Adrenal gland (tissue), 12 donors: ENCODE data around the gene THSD7A. TPM values are rescaled to one million over a fixed set of nuclear protein-coding genes. Genes with fewer than 3 reads are reported as not detected.

Experiments
- DNase-seq, 7 donors: peaks; one replicate each; pipeline ENCODE4 v3.0.0-alpha.2; 2019 to 2020
- H3K27ac ChIP-seq, 5 donors: fragments of 200-600 bp; sonication (generic) in 4 of 5; 1 replicate in 3 of 5; 2 replicates in 2 of 5; pipeline versions ENCODE4 v1.5.1 to v1.8.0; 2016 to 2020; ENCODE audit warnings: mild to moderate bottlenecking in 1 of 5
- H3K27me3 ChIP-seq: fragments of 200-600 bp; 2 replicates; pipeline ENCODE4 v1.8.0; 2021
- H3K36me3 ChIP-seq, 2 donors: fragments of 200-600 bp; replicated peaks in 1 of 2; 1 replicate in 1 of 2; 2 replicates in 1 of 2; pipeline versions ENCODE4 v1.5.1 to v1.8.0; 2018 to 2022
- H3K4me1 ChIP-seq, 2 donors: fragments of 200-600 bp; replicated peaks in 1 of 2; 1 replicate in 1 of 2; 2 replicates in 1 of 2; pipeline versions ENCODE4 v1.5.1 to v1.8.0; 2018 to 2021
- H3K4me3 ChIP-seq, 4 donors: fragments of 200-600 bp; sonication (generic) in 3 of 4; one replicate each; pipeline ENCODE4 v1.5.1; 2016 to 2018
- H3K9me3 ChIP-seq, 3 donors: fragments of 200-600 bp; sonication (generic) in 1 of 3; replicated peaks in 1 of 3; 1 replicate in 2 of 3; 2 replicates in 1 of 3; pipeline versions ENCODE4 v1.5.1 to v1.8.0; 2016 to 2021
- CTCF ChIP-seq, 6 experiments: fragments of 450-650 bp in 4 of 6; fragments of 200-600 bp in 2 of 6; sonication (generic) in 1 of 6; IDR thresholded peaks; 1 replicate in 5 of 6; 2 replicates in 1 of 6; pipeline versions ENCODE4 v1.5.1 to v1.8.0; 2016 to 2021; ENCODE audit warnings: antibody characterized with exemption in 6 of 6, mild to moderate bottlenecking in 2 of 6, moderate library complexity in 1 of 6
- POLR2A ChIP-seq, 2 donors: fragments of 450-650 bp; IDR thresholded peaks; one replicate each; pipeline ENCODE4 v1.6.1; 2017; ENCODE audit warnings: antibody characterized with exemption in 2 of 2, mild to moderate bottlenecking in 2 of 2, moderate library complexity in 1 of 2
- WGBS, 4 donors: extraction: QIAGEN DNeasy Blood & Tissue Kit in 2 of 4; methylation state at CpG; one replicate each; pipeline versions ENCODE4 v1.1.5 to v1.1.7; 2013 to 2017; 5-methylcytosine and 5-hydroxymethylcytosine counted together
- intact Hi-C, 2 donors: fragments of 100-400 bp; cut with DNase I; formaldehyde crosslinking; loops; one replicate each; pipeline versions ENCODE4 v1.14.1 to v1.15.0; 2022 to 2023
- polyA plus RNA-seq, 3 donors: library from polyadenylated mRNA; stranded (reverse); fragments of 200-250 nt in 2 of 3; fragments of 350-450 nt in 1 of 3; fragmentation: Illumina TruSeq in 1 of 3; extraction: RNeasy Lipid Tissue Mini Kit (QIAGEN cat#74804) in 1 of 3; gene quantifications; one replicate each; pipeline ENCODE4 v1.2.3, GENCODE V29; 2013 to 2014
- total RNA-seq, 9 donors: library from RNA; depleted of rRNA in 4 of 9; stranded (reverse); fragments of >200 nt in 4 of 9; fragments of 120-200 nt in 1 of 9; fragmentation: NEBNext Ultra II Directional in 1 of 9; extraction: Animal tissue kit (Norgen Biotek cat#: 25700) in 1 of 9; gene quantifications; one replicate each; pipeline versions ENCODE4 v1.1.0 to v1.2.4, GENCODE V29; 2013 to 2023
- donor health status: healthy with polysubstance abuse.
- donor health status: Bipolar disorder and iron deficiency.
- donor health status: DM: yes; HTN: yes; CAD: no.
- donor health status: DM: no; HTN: no; CAD: no.
- donor health status: DM: no; HTN: no; CAD: no.
- donor health status: DM: yes; HTN: yes; CAD: no.

Gene THSD7A
- total and polyA plus RNA-seq, 12 donors, result 0.74 to 18.4 (median 4.8) TPM

- intact Hi-C loops, result no loop called here
- 3 to 11% (median 6%) methylated on average over 1 of the region's 1 CpG for WGBS, 4 donors
- H3K36me3 ChIP-seq, result no peaks in the 10 kb centered on the region
- no peaks in the 10 kb centered on the region for H3K27me3 ChIP-seq
- H3K27ac ChIP-seq, result no peak overlapping the region
- H3K9me3 ChIP-seq, result no peaks in the 10 kb centered on the region
- peak in 1 of 7 donors; percentile 22 for DNase-seq
- H3K4me1 ChIP-seq, result no peaks in the 10 kb centered on the region
- no peak overlapping the region for H3K4me3 ChIP-seq
- no peak for TF ChIP-seq POLR2A (IDR thresholded peaks at IDR 0.05)
- no peak for TF ChIP-seq CTCF (IDR thresholded peaks at IDR 0.05)
Observed at GRCh38 chr7:11742496-11742895, 89.5 kb downstream of the THSD7A start.

GRCh38 chr7:11737723-11738122 is 94.3 kb downstream of the THSD7A start:
- Histone ChIP-seq H3K27me3 (no peaks in the 10 kb centered on the region), H3K4me1 (no peaks in the 10 kb centered on the region), H3K36me3 (no peaks in the 10 kb centered on the region), H3K4me3 (no peak overlapping the region), H3K9me3 (no peaks in the 10 kb centered on the region), H3K27ac (no peak overlapping the region)
- no peak for DNase-seq
- intact Hi-C loops, result no loop called here
- no peak for TF ChIP-seq CTCF (IDR thresholded peaks at IDR 0.05)
- TF ChIP-seq POLR2A (IDR thresholded peaks at IDR 0.05), result no peak

GRCh38 chr7:11732207-11732606 is 99.8 kb downstream of the THSD7A start:
- Histone ChIP-seq H3K27ac (no peak overlapping the region), H3K9me3 (no peaks in the 10 kb centered on the region), H3K36me3 (no peaks in the 10 kb centered on the region), H3K4me1 (no peaks in the 10 kb centered on the region), H3K4me3 (no peak overlapping the region), H3K27me3 (no peaks in the 10 kb centered on the region)
- TF ChIP-seq CTCF (IDR thresholded peaks at IDR 0.05), result no peak
- no peak for TF ChIP-seq POLR2A (IDR thresholded peaks at IDR 0.05)
- WGBS, 4 donors, result 83 to 90% (median 85%) methylated on average over 4 of the region's 4 CpGs
- intact Hi-C loops, result no loop called here
- no peak for DNase-seq

DNA sequence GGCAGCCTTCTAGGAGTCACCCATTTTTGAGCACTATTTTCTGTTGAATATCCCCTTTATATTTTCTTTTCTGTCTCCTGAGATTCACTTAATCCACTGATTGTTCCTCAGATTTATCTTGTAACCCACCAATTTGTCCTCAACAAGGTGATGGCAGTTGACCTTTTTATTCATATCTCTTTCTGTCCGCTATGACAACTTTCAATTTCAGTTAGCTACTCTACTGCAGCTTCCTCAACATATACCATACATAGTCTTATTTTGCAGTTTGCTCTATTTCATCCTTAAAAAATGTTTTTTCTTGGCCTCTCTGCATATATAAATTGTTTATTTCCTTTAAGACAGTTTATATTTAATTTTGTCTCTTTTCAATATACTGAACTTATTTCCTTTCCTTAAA is 101.3 kb downstream of the THSD7A start:
- Histone ChIP-seq H3K27ac (no peak overlapping the region), H3K9me3 (no peaks in the 10 kb centered on the region), H3K4me1 (no peaks in the 10 kb centered on the region), H3K27me3 (no peaks in the 10 kb centered on the region), H3K4me3 (no peak overlapping the region), H3K36me3 (no peaks in the 10 kb centered on the region)
- intact Hi-C loops, result no loop called here
- TF ChIP-seq CTCF (IDR thresholded peaks at IDR 0.05) (no peak), POLR2A (IDR thresholded peaks at IDR 0.05) (no peak)
- WGBS, 4 donors, result 94 to 98% (median 96%) methylated on average over 1 of the region's 1 CpG
- DNase-seq, result no peak
